Omental fat pad (tissue), 4 donors: ENCODE data around the gene ZNF83. TPM values are rescaled to one million over a fixed set of nuclear protein-coding genes. Genes with fewer than 3 reads are reported as not detected.

Experiments used
- ATAC-seq: fragments of 150-250 bp; one replicate; pipeline ENCODE4 v1.9.1; 2016; ENCODE audit warnings: mild to moderate bottlenecking, moderate library complexity; ENCODE audit not compliant: low FRiP score
- DNase-seq: peaks from one replicate; pipeline ENCODE4 v3.0.0-alpha.2; 2019; ENCODE audit warnings: low spot score
- total RNA-seq, 4 donors: library from RNA; depleted of rRNA; stranded (reverse); fragments of >200 nt; gene quantifications; one replicate each; pipeline ENCODE4 v1.1.0, GENCODE V29; 2016
- TF ChIP-seq, protein P1 (sequence below), 3 donors: fragments of 450-650 bp; IDR thresholded peaks; one replicate each; pipeline ENCODE4 v1.5.1; 2016 to 2017; ENCODE audit warnings: antibody characterized with exemption in 3 of 3, mild to moderate bottlenecking in 3 of 3, moderate library complexity in 2 of 3

Gene ZNF83
- total RNA-seq, 4 donors from 2014 or later = 38.7 to 62.3 (median 51.8) TPM

DNA sequence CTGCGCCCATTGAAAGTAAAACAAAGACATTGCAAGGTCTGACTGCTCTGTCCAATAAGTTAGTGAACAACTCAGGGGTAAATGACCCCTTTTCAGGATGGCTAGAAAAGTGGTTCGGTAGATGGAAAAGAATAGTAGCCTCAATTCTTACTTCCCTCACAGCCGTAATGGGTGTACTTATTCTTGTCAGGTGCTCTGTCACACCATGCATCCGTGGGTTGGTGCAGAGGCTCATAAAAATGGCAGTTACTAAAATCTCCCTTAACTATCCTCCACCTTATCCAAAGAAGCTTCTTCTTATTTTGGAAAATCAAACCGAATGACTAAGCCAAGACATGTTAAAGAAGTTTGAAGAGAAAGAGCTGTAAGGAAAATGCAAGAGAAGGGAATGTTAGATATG is 31.4 kb upstream of the ZNF83 start:
- TF ChIP-seq, protein P1, sequence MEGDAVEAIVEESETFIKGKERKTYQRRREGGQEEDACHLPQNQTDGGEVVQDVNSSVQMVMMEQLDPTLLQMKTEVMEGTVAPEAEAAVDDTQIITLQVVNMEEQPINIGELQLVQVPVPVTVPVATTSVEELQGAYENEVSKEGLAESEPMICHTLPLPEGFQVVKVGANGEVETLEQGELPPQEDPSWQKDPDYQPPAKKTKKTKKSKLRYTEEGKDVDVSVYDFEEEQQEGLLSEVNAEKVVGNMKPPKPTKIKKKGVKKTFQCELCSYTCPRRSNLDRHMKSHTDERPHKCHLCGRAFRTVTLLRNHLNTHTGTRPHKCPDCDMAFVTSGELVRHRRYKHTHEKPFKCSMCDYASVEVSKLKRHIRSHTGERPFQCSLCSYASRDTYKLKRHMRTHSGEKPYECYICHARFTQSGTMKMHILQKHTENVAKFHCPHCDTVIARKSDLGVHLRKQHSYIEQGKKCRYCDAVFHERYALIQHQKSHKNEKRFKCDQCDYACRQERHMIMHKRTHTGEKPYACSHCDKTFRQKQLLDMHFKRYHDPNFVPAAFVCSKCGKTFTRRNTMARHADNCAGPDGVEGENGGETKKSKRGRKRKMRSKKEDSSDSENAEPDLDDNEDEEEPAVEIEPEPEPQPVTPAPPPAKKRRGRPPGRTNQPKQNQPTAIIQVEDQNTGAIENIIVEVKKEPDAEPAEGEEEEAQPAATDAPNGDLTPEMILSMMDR (IDR thresholded peaks at IDR 0.05) = no peak
- ATAC-seq (no peak), DNase-seq (no peak)

DNA sequence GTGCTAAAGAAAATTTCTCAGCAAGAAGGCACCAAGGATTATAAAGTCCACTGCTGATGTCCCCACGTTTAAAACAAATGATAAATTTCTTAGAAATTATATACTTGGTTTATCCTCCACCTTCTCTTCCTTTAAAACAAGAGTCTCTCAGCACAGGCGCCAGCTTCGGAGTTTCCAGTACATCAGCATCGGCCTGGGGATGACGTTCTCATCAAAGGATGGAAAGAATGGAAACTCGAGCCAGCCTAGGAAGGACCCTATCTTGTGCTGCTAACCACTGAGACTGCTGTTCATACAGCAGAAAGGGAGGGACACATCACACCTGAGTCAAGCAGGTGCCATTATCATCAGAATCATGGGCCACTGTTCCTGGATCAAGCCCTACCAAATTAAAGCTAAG is 29.8 kb upstream of the ZNF83 start:
- no peak for ATAC-seq
- no peak for DNase-seq
- TF ChIP-seq, protein P1 (IDR thresholded peaks at IDR 0.05) = no peak

DNA sequence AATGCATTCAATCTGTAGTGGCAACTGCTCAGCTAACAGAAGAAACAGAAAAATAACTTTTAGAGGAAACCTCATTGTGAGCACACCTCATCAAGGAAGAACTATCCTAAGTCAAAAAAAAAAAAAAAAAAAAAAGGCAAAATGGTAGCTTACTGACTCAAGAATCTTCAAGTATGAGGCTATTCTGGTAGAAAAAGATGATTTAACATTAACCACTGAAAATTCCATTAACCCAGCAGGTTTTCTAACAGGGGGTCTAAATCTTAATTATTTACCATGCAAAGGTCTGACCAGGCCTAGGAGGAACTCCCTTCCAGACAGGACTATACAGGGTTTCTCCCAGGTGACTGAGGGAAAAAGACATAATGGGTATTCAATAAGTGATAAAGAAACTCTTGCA is 28.4 kb upstream of the ZNF83 start:
- DNase-seq = no peak
- TF ChIP-seq, protein P1 (IDR thresholded peaks at IDR 0.05) = no peak
- no peak for ATAC-seq

DNA sequence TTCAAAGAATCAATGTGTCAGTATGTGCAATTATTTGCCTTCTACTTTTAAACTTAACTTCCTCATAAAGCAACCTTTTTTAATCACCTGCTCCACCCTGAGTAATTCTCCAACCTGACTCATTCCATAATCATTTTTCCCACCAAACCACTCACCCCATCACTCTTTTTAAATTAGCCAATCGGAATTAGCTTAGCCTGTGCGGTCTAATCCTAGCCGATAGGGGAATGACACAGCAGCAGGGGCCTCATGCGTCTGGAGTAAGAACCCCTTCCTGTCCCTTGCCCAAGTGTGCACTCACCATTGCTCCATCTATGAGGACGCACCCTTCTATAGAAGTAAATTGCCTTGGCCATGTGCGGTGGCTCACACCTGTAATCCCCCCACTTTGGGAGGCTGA is 27.4 kb upstream of the ZNF83 start:
- TF ChIP-seq, protein P1 (IDR thresholded peaks at IDR 0.05) = no peak
- DNase-seq (no peak), ATAC-seq (no peak)

DNA sequence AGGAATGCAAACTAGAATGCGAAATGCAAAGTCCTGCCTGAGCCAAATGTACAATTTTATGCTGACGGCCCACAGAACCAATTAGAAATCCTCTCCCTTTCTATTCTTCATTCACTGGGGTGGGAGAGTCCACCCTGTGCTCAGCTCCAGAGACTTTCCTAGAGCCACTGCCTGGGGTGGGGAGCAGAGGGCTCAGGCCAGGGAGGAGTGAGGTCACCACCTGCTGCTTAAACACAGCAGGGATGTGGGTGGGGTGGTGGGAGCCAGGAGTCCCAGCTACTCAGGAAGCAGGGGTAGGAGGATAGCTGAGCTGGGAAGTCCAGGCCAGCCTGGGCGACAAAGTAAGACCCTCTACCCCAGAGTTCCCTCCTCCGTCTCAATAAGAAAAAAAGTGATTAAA is 26.9 kb upstream of the ZNF83 start:
- no peak for DNase-seq
- TF ChIP-seq, protein P1 (IDR thresholded peaks at IDR 0.05) = no peak
- no peak for ATAC-seq

DNA sequence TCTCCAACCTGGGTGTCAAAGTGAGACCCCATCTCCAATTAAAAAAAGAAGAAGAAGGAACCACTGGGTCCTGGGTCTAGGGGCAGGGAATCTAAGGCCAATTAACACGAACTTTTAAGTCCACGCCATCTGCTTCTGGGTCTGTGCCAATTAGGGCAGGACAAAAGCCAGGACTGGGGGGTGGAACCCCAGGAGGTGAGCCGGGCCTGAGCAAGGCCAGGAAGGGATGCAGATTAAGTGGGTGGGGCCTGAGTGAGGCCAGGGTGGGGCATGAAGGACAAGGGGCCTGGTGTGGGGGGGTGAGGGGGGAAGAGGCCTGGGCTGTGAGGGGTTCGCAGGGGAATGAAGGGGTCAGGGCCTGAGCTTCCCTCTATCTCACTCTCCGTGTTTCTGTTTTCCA is 26.3 kb upstream of the ZNF83 start:
- TF ChIP-seq, protein P1 (IDR thresholded peaks at IDR 0.05) = no peak
- no peak for ATAC-seq

DNA sequence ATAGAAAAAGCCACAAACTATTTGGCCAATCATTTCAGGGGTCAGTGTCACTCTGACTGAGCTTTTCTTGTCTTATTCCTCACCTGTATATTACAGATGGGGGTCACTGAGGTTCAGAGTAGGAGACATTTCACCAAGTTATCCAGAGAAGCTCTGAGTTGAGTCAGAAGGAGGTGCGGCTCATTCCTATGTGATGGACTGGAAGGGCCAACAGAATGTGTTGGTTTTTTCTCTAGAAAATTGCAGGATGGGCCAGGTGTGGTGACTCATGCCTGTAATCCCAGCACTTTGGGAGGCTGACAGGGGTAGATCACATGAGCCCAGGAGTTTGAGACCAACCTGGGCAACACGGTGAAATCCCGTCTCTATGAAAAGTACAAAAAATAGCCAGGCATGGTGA is 24.5 kb upstream of the ZNF83 start:
- ATAC-seq (no peak), DNase-seq (no peak)
- TF ChIP-seq, protein P1 (IDR thresholded peaks at IDR 0.05) = no peak

More for the DNA sequence above, 26.3 kb upstream of the ZNF83 start:
- DNase-seq = no peak
